ENCODE measurements around the gene FADS2. TPM values are rescaled to one million over a fixed set of nuclear protein-coding genes. Genes with fewer than 3 reads are reported as not detected.

Gene FADS2
- total and polyA plus RNA-seq, 2 of the 13 experiments (the other 11 are each of a cell fraction or from before 2014, with no cell fraction given) = 90.1 to 124 TPM

DNA sequence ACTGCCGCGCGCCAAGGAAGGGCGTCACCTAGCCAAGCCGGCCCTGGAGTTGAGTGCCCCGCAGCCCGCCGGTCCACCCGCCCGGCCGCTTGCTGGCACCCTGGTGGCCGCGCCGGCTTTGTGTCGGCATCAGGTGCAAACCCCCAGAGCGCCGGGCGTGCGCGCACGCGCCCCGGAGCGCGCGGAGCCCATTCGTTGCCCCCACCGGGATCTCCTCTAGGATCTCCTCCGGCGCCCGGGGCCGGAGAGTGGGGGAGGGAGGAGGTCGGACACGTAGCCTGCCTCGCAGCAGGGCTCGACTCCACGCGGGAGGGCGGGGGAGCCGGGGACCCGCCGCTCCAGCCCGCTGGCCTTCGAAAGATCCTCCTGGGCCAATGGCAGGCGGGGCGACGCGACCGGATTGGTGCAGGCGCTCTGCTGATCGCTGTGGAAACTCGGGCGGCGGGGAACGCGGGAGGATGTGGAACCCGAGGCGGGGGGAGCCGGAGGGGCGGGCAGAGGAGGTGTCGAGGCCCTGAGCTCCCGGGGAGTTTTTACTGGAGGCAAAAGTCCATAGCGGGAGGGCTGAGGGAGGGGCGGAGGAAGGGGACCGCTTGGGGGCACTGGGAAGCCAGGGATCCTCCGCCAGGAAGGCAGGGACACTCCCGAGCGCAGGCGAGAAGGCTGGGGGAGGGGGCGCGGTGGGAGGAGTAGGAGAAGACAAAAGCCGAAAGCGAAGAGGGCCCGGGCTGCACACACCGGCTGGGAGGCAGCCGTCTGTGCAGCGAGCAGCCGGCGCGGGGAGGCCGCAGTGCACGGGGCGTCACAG, at the start of gene FADS2 (continued):
- TF ChIP-seq, protein P1, sequence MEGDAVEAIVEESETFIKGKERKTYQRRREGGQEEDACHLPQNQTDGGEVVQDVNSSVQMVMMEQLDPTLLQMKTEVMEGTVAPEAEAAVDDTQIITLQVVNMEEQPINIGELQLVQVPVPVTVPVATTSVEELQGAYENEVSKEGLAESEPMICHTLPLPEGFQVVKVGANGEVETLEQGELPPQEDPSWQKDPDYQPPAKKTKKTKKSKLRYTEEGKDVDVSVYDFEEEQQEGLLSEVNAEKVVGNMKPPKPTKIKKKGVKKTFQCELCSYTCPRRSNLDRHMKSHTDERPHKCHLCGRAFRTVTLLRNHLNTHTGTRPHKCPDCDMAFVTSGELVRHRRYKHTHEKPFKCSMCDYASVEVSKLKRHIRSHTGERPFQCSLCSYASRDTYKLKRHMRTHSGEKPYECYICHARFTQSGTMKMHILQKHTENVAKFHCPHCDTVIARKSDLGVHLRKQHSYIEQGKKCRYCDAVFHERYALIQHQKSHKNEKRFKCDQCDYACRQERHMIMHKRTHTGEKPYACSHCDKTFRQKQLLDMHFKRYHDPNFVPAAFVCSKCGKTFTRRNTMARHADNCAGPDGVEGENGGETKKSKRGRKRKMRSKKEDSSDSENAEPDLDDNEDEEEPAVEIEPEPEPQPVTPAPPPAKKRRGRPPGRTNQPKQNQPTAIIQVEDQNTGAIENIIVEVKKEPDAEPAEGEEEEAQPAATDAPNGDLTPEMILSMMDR (CRISPR knock-in tag; IDR thresholded peaks at IDR 0.05) = peak; percentile 55
- TF ChIP-seq, protein P2, sequence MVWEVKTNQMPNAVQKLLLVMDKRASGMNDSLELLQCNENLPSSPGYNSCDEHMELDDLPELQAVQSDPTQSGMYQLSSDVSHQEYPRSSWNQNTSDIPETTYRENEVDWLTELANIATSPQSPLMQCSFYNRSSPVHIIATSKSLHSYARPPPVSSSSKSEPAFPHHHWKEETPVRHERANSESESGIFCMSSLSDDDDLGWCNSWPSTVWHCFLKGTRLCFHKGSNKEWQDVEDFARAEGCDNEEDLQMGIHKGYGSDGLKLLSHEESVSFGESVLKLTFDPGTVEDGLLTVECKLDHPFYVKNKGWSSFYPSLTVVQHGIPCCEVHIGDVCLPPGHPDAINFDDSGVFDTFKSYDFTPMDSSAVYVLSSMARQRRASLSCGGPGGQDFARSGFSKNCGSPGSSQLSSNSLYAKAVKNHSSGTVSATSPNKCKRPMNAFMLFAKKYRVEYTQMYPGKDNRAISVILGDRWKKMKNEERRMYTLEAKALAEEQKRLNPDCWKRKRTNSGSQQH (CRISPR knock-in tag; IDR thresholded peaks at IDR 0.05; ENCODE audit: low read depth) = no peak
- TF ChIP-seq, protein P3, sequence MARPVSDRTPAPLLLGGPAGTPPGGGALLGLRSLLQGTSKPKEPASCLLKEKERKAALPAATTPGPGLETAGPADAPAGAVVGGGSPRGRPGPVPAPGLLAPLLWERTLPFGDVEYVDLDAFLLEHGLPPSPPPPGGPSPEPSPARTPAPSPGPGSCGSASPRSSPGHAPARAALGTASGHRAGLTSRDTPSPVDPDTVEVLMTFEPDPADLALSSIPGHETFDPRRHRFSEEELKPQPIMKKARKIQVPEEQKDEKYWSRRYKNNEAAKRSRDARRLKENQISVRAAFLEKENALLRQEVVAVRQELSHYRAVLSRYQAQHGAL (CRISPR knock-in tag; IDR thresholded peaks at IDR 0.05; ENCODE audit: not compliant biosample characterization) = no peak
- TF ChIP-seq ZNF75D (CRISPR knock-in tag; IDR thresholded peaks at IDR 0.05; ENCODE audit: borderline replicate concordance) (0 out of 2 replicates have a peak, but pooled peaks have one; percentile 57), ZNF484 (CRISPR knock-in tag; IDR thresholded peaks at IDR 0.05; ENCODE audit: borderline replicate concordance, low read depth) (no peak), ZNF3 (CRISPR knock-in tag; IDR thresholded peaks at IDR 0.05) (no peak), ZNF674 (CRISPR knock-in tag; IDR thresholded peaks at IDR 0.05; ENCODE audit: low read depth) (no peak), PPARG (CRISPR knock-in tag; conservative IDR thresholded peaks at IDR 0.05) (no peak), ZSCAN12 (CRISPR knock-in tag; IDR thresholded peaks at IDR 0.05) (no peak), TSC22D2 (CRISPR knock-in tag; IDR thresholded peaks at IDR 0.05; ENCODE audit: borderline replicate concordance) (no peak), FIP1L1 (IDR thresholded peaks at IDR 0.05; ENCODE audit: borderline replicate concordance, insufficient read depth, low read depth, low read length) (no peak), ZNF432 (CRISPR knock-in tag; IDR thresholded peaks at IDR 0.05; ENCODE audit: borderline replicate concordance) (no peak)
- TF ChIP-seq, protein P4, sequence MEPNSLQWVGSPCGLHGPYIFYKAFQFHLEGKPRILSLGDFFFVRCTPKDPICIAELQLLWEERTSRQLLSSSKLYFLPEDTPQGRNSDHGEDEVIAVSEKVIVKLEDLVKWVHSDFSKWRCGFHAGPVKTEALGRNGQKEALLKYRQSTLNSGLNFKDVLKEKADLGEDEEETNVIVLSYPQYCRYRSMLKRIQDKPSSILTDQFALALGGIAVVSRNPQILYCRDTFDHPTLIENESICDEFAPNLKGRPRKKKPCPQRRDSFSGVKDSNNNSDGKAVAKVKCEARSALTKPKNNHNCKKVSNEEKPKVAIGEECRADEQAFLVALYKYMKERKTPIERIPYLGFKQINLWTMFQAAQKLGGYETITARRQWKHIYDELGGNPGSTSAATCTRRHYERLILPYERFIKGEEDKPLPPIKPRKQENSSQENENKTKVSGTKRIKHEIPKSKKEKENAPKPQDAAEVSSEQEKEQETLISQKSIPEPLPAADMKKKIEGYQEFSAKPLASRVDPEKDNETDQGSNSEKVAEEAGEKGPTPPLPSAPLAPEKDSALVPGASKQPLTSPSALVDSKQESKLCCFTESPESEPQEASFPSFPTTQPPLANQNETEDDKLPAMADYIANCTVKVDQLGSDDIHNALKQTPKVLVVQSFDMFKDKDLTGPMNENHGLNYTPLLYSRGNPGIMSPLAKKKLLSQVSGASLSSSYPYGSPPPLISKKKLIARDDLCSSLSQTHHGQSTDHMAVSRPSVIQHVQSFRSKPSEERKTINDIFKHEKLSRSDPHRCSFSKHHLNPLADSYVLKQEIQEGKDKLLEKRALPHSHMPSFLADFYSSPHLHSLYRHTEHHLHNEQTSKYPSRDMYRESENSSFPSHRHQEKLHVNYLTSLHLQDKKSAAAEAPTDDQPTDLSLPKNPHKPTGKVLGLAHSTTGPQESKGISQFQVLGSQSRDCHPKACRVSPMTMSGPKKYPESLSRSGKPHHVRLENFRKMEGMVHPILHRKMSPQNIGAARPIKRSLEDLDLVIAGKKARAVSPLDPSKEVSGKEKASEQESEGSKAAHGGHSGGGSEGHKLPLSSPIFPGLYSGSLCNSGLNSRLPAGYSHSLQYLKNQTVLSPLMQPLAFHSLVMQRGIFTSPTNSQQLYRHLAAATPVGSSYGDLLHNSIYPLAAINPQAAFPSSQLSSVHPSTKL (CRISPR knock-in tag; IDR thresholded peaks at IDR 0.05) = no peak
- TF ChIP-seq, protein P5, sequence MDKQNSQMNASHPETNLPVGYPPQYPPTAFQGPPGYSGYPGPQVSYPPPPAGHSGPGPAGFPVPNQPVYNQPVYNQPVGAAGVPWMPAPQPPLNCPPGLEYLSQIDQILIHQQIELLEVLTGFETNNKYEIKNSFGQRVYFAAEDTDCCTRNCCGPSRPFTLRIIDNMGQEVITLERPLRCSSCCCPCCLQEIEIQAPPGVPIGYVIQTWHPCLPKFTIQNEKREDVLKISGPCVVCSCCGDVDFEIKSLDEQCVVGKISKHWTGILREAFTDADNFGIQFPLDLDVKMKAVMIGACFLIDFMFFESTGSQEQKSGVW (CRISPR knock-in tag; IDR thresholded peaks at IDR 0.05; ENCODE audit: borderline replicate concordance) = no peak
- TF ChIP-seq, protein P6, sequence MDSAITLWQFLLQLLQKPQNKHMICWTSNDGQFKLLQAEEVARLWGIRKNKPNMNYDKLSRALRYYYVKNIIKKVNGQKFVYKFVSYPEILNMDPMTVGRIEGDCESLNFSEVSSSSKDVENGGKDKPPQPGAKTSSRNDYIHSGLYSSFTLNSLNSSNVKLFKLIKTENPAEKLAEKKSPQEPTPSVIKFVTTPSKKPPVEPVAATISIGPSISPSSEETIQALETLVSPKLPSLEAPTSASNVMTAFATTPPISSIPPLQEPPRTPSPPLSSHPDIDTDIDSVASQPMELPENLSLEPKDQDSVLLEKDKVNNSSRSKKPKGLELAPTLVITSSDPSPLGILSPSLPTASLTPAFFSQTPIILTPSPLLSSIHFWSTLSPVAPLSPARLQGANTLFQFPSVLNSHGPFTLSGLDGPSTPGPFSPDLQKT (CRISPR knock-in tag; IDR thresholded peaks at IDR 0.05; ENCODE audit: borderline replicate concordance) = no peak
- TF ChIP-seq, protein P7, sequence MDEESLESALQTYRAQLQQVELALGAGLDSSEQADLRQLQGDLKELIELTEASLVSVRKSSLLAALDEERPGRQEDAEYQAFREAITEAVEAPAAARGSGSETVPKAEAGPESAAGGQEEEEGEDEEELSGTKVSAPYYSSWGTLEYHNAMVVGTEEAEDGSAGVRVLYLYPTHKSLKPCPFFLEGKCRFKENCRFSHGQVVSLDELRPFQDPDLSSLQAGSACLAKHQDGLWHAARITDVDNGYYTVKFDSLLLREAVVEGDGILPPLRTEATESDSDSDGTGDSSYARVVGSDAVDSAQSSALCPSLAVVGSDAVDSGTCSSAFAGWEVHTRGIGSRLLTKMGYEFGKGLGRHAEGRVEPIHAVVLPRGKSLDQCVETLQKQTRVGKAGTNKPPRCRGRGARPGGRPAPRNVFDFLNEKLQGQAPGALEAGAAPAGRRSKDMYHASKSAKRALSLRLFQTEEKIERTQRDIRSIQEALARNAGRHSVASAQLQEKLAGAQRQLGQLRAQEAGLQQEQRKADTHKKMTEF (CRISPR knock-in tag; IDR thresholded peaks at IDR 0.05) = peak; percentile 70; the same call in 1 of the 2 replicates

Measured in HepG2 (cell line).